ENCODE data around the gene PPDPF.
A peak's percentile ranks its signal among the peaks of the same experiment; 100 is the strongest.

PPDPF gene

GRCh38 chr20:63522091-63522868, 1.7 kb downstream of the PPDPF start:
- no peak for DNase-seq (ENCODE audit: low spot score)

- no peak for DNase-seq (ENCODE audit: low spot score)
These were observed 2.5 kb downstream of the PPDPF start for GRCh38 chr20:63522981-63523611.

GRCh38 chr20:63525185-63525584, 4.6 kb downstream of the PPDPF start:
- no peak for DNase-seq (ENCODE audit: low spot score)

- no peak for DNase-seq (ENCODE audit: low spot score)
These were observed 5.4 kb downstream of the PPDPF start for GRCh38 chr20:63525971-63526370.

GRCh38 chr20:63527184-63527583, 6.6 kb downstream of the PPDPF start:
- DNase-seq (ENCODE audit: low spot score), result no peak

- DNase-seq (ENCODE audit: low spot score), result no peak
These were observed 8.8 kb downstream of the PPDPF start for GRCh38 chr20:63529180-63529860.

GRCh38 chr20:63529861-63530787, 9.6 kb downstream of the PPDPF start:
- no peak for DNase-seq (ENCODE audit: low spot score)

GRCh38 chr20:63530788-63531160, 10.2 kb downstream of the PPDPF start:
- no peak for DNase-seq (ENCODE audit: low spot score)

GRCh38 chr20:63531686-63532448, 11.3 kb downstream of the PPDPF start:
- DNase-seq (ENCODE audit: low spot score), result no peak

GRCh38 chr20:63532449-63532971, 11.9 kb downstream of the PPDPF start:
- DNase-seq (ENCODE audit: low spot score), result no peak

- DNase-seq (ENCODE audit: low spot score), result no peak
These were observed 12.8 kb downstream of the PPDPF start for GRCh38 chr20:63533388-63533787.

GRCh38 chr20:63533871-63534393, 13.4 kb downstream of the PPDPF start:
- no peak for DNase-seq (ENCODE audit: low spot score)

- no peak for DNase-seq (ENCODE audit: low spot score)
These were observed 13.9 kb downstream of the PPDPF start for GRCh38 chr20:63534427-63534830.

- DNase-seq (ENCODE audit: low spot score), result no peak
These were observed 14.5 kb downstream of the PPDPF start for GRCh38 chr20:63534831-63535651.

GRCh38 chr20:63536241-63536977, 15.8 kb downstream of the PPDPF start:
- no peak for DNase-seq (ENCODE audit: low spot score)

- no peak for DNase-seq (ENCODE audit: low spot score)
These were observed 16.5 kb downstream of the PPDPF start, which contains the start of gene PTK6 for GRCh38 chr20:63536997-63537524. PTK6 (minus strand) TSS chr20:63537376; CDS start chr20:63537314, 62 bp downstream.

GRCh38 chr20:63537525-63538203, 17.1 kb downstream of the PPDPF start:
- peak; percentile 86 for DNase-seq (ENCODE audit: low spot score)
